HepG2 (cell line): ENCODE measurements around the gene FGA. TPM values are rescaled to one million over a fixed set of nuclear protein-coding genes. Genes with fewer than 3 reads are reported as not detected.

Experiments used
- AHR ChIP-seq: IDR thresholded peaks from 2 replicates; pipeline ENCODE4 v1.6.1; 2018; ENCODE audit warnings: missing genetic modification reagents, missing compliant biosample characterization
- ATF7-NPFF ChIP-seq: sonication (generic); formaldehyde crosslinking; IDR thresholded peaks from 2 replicates; pipeline ENCODE4 v1.8.1; 2023; ENCODE audit warnings: mild to moderate bottlenecking, low read depth, missing genetic modification reagents, moderate library complexity
- DPF2 ChIP-seq: sonication (generic); formaldehyde crosslinking; IDR thresholded peaks from 2 replicates; pipeline ENCODE4 v1.4.0; 2020; ENCODE audit warnings: mild to moderate bottlenecking, low read depth, missing genetic modification reagents, borderline replicate concordance
- KMT2A ChIP-seq: sonication (generic); formaldehyde crosslinking; IDR thresholded peaks from 2 replicates; pipeline ENCODE4 v1.4.0; 2020; ENCODE audit warnings: missing genetic modification reagents
- MEIS1 ChIP-seq: sonication (generic); formaldehyde crosslinking; IDR thresholded peaks from 2 replicates; pipeline ENCODE4 v1.9.0; 2021; ENCODE audit warnings: mild to moderate bottlenecking, missing genetic modification reagents, moderate library complexity, borderline replicate concordance
- MIER2 ChIP-seq: IDR thresholded peaks from 2 replicates; pipeline ENCODE4 v1.6.1; 2016; ENCODE audit warnings: missing biosample characterization, missing genetic modification reagents
- SMARCE1 ChIP-seq: fragments of 450-650 bp; IDR thresholded peaks from 2 replicates; pipeline ENCODE4 v1.6.1; 2017; ENCODE audit warnings: borderline replicate concordance
- SP4 ChIP-seq: sonication (generic); formaldehyde crosslinking; IDR thresholded peaks from 2 replicates; pipeline ENCODE4 v1.8.1; 2023; ENCODE audit warnings: mild to moderate bottlenecking, missing genetic modification reagents
- TAF1 ChIP-seq: sonication (generic); formaldehyde crosslinking; IDR thresholded peaks from 2 replicates; pipeline ENCODE4 v1.4.0; 2020; ENCODE audit warnings: missing genetic modification reagents
- ZBTB40 ChIP-seq, 2 experiments: fragments of 450-650 bp in 1 of 2; sonication (generic) in 1 of 2; formaldehyde crosslinking in 1 of 2; IDR thresholded peaks; 2 replicates each; pipeline versions ENCODE4 v1.6.1 to v1.8.0; 2016 to 2022; ENCODE audit warnings: antibody characterized with exemption in 1 of 2, mild to moderate bottlenecking in 1 of 2, missing genetic modification reagents in 1 of 2
- ZNF143 ChIP-seq: sonication (generic); formaldehyde crosslinking; IDR thresholded peaks from 2 replicates; pipeline ENCODE4 v1.4.0; 2020; ENCODE audit warnings: missing genetic modification reagents
- ZNF281 ChIP-seq: sonication (generic); formaldehyde crosslinking; IDR thresholded peaks from 2 replicates; pipeline ENCODE4 v1.4.0; 2020; ENCODE audit warnings: missing genetic modification reagents, borderline replicate concordance
- ZSCAN9 ChIP-seq: IDR thresholded peaks from 2 replicates; pipeline ENCODE4 v1.6.1; 2016; ENCODE audit warnings: borderline replicate concordance
- polyA plus RNA-seq, 8 experiments: library from polyadenylated mRNA; depleted of rRNA in 3 of 8; stranded (reverse) in 7 of 8; unstranded in 1 of 8; fragments of >200 nt; fragmentation: Illumina TruSeq in 4 of 8; extraction: Trizol in 4 of 8; gene quantifications; 2 replicates each; pipeline versions ENCODE4 v1.2.1 to v1.2.3, GENCODE V29; 2011 to 2016; ENCODE audit warnings: low read depth in 4 of 8, missing spikeins in 1 of 8, mixed read lengths in 1 of 8; ENCODE audit not compliant: insufficient read depth in 1 of 8
- total RNA-seq, 5 experiments: library from RNA; depleted of rRNA; stranded (reverse); fragments of >200 nt; fragmentation: Illumina TruSeq; extraction: Trizol; gene quantifications; 2 replicates each; pipeline ENCODE4 v1.2.3, GENCODE V29; 2016; ENCODE audit warnings: low read depth in 1 of 5
- TF ChIP-seq, protein P1 (sequence below): IDR thresholded peaks from 2 replicates; pipeline ENCODE4 v1.6.1; 2012; ENCODE audit warnings: inconsistent platforms

The FGA gene
- total and polyA plus RNA-seq, 2 of the 13 experiments (the other 11 are each of a cell fraction or from before 2014, with no cell fraction given), result 640 to 1,523 TPM

DNA sequence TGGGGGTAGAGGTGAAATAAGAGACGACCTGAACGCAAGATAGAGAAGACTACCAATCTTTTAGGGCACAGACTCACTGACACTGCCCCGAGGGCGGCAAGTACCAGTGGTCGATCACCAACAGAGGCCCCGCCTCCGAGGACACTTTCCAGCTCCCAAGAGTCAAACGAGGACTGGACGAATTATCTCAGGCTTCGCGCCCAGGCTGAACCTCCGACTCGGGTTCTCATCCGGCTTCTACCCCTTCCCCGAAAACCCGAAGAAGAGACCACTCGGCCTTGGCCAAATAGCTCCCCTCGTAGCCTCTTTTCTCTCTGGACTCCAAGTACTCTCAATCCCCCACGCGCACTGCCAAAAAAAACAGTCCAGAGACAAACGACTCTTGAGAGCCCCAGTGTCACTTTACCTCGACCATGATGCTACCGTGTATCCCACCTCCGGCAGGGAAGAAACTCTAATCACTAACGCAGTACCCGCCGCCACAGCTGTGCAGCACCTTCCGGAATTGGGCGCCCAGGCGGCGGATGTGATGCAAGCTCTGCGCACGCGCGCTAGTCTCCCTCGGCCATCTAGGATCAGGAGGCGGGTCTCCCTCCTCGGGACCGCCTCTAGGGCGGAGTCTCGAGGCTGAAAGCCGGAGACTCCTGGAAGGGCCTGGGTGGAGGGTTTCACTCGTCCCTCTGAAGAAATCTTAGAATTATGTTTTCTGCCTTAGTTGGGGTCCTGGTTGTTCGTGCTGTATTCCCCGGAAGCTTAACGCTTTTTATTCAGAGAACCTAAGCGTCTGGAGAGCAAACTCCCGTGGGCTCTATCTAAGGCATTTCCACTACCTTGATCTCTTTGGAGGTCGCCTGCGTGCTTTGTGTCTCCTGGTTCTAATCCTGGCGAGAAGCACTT, 40.4 kb downstream of the FGA start, which contains the start of gene PLRG1 (continued):
- TF ChIP-seq MIER2 (CRISPR knock-in tag) (no peak), DPF2 (no peak), MEIS1 (peak; percentile 62; the same call in 1 of the 2 replicates), ZBTB40 (IDR thresholded peaks at IDR 0.05) (peak; percentile 48; the same call in 1 of the 2 replicates), ZBTB40 (CRISPR knock-in tag; IDR thresholded peaks at IDR 0.05) (no peak), AHR (CRISPR knock-in tag) (no peak), ZNF143 (CRISPR knock-in tag) (no peak), SP4 (peak; percentile 72; the same call in 1 of the 2 replicates), ZNF281 (no peak), SMARCE1 (no peak), ZSCAN9 (CRISPR knock-in tag) (peak; percentile 33; the same call in 1 of the 2 replicates), TAF1 (CRISPR knock-in tag) (peak; percentile 59; the same call in 1 of the 2 replicates), KMT2A (CRISPR knock-in tag) (peak; percentile 79), ATF7-NPFF (peak; percentile 59; the same call in 1 of the 2 replicates)
- TF ChIP-seq, protein P1, sequence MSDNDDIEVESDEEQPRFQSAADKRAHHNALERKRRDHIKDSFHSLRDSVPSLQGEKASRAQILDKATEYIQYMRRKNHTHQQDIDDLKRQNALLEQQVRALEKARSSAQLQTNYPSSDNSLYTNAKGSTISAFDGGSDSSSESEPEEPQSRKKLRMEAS, result peak; percentile 50; the same call in 1 of the 2 replicates
